ENCODE data around the gene ALG12.

Gene ALG12

GRCh38 chr22:49929994-49930575 is 11.8 kb upstream of the ALG12 start:
- no peak for DNase-seq (ENCODE audit: low read depth)

- no peak for DNase-seq (ENCODE audit: low read depth)
Measured at GRCh38 chr22:49929211-49929979, 11.2 kb upstream of the ALG12 start.

- DNase-seq (ENCODE audit: low read depth), result no peak
Measured at GRCh38 chr22:49928555-49929210, 10.4 kb upstream of the ALG12 start.

DNA sequence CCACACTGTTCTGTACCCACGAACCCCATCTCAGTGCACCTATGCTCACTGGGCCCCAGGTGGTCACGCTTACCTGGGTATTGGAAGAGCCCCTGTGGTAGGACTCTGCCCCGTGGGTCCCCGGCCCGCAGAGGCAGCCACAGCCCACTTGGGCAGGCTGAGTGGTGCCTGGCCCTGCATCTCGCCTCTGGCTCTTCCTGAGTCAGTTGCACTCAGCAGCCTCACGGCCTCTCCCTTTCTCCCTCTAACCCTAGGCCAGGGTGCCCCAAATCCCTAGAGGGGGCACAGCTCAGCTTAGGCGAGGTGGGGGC is 9.9 kb upstream of the ALG12 start:
- DNase-seq (ENCODE audit: low read depth), result no peak

- DNase-seq (ENCODE audit: low read depth), result no peak
Measured at GRCh38 chr22:49927483-49928184, 9.4 kb upstream of the ALG12 start.

GRCh38 chr22:49926916-49927315 is 8.7 kb upstream of the ALG12 start:
- DNase-seq (ENCODE audit: low read depth), result no peak

- no peak for DNase-seq (ENCODE audit: low read depth)
Measured at GRCh38 chr22:49925525-49926128, 7.4 kb upstream of the ALG12 start.

GRCh38 chr22:49924113-49924833 is 6.0 kb upstream of the ALG12 start:
- no peak for DNase-seq (ENCODE audit: low read depth)

GRCh38 chr22:49923445-49923844 is 5.2 kb upstream of the ALG12 start:
- no peak for DNase-seq (ENCODE audit: low read depth)

GRCh38 chr22:49922926-49923325 is 4.7 kb upstream of the ALG12 start:
- DNase-seq (ENCODE audit: low read depth), result no peak

- DNase-seq (ENCODE audit: low read depth), result no peak
Measured at GRCh38 chr22:49922484-49922883, 4.2 kb upstream of the ALG12 start.

DNA sequence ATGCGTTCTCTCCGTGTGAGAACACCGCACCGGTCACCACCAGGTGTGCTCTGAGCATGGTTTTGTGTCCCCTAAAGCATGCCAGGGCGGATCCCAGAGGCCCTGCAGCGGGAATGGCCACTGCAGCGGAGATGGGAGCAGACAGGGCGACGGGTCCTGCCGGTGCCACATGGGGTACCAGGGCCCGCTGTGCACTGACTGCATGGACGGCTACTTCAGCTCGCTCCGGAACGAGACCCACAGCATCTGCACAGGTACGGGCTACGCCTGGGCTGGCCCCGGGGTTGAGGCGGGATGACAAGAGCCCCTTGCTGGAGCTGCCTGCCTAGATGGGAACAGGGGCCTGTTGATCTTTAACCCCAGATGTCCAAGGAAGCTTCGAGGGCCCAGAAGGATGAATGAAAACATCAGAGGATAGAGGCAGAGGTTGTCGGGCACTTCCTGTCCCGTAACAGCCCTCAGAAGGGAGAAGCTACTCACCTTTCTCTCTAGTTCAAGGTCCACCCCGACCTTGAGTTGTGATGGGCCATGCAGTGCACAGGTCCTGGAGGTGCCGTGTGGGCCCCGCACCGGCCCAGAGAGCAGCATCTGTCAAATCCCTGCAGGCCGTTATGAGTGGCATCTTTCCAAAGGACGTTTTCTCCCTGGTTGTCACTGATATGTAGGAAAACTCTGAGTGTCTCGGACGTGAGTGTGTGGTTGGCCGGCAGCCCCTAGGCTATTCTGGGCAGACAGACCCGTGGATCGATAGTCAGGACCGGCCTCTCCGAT is 3.5 kb upstream of the ALG12 start:
- DNase-seq (ENCODE audit: low read depth), result no peak

- DNase-seq (ENCODE audit: low read depth), result no peak
Measured at GRCh38 chr22:49920859-49921258, 2.6 kb upstream of the ALG12 start.

DNA sequence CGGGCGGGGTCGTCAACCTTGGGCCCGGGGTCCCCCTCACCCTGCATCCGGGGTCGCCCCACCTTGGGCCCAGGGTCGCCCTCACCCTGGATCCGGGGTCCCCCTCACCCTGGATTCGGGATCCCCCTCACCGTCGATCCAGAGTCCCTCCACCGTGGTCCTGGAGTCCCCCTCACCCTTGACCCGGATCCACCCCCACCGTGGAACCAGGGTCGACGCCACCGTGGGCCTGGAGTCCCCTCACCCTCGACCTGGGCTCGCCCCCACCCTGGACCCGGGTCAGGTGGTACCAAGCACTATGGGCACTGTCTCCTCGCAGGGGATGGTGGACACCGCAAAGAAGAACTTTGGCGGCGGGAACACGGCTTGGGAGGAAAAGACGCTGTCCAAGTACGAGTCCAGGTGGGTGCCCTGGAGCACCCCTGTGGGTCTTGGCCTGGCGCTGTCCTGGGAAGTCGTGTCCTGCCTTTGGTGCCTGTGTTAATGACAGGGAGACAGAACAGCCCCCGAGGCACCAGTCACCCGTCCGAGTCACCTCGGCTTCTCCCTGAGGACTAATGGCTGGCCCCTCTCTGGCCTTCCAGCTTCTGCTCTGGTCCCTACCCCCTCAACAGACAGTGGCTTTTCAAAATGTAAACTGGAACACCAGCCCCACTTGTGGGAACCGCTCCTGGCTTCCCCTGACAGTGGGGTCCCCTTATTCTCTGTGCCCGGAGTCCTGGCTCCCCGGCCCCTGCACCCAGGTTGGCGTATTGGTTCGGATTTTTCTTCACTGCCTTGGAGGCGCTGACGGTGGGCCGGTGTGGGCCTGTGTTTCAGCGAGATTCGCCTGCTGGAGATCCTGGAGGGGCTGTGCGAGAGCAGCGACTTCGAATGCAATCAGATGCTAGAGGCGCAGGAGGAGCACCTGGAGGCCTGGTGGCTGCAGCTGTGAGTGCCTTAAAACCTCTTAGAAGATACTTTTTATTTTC is 958 bp upstream of the ALG12 start:
- DNase-seq (ENCODE audit: low read depth), result no peak

DNA sequence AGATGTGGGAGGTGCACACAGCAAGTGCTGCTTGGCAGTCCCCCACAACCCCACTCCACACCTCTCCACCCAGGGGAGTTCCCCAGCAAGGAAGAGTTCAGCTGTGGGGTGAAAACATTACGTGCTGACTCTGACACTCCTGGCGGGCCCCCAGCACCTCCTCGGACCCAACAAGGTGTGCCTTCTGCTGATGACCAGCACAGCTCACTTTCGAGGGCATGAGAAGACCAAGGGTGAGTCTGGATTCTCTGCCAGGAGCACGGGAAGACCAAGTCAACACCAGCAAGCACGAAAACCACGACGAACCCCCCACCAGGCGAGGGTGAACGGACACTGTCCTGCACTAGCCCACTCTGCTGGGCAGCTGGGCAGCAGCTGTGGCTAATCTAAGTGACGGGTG is 1.4 kb downstream of the ALG12 start:
- no peak for DNase-seq (ENCODE audit: low read depth)

GRCh38 chr22:49915610-49916009 is 2.6 kb downstream of the ALG12 start:
- DNase-seq (ENCODE audit: low read depth), result no peak

- DNase-seq (ENCODE audit: low read depth), result no peak
Measured at GRCh38 chr22:49914256-49914655, 4.0 kb downstream of the ALG12 start.

- no peak for DNase-seq (ENCODE audit: low read depth)
Measured at GRCh38 chr22:49913446-49913845, 4.8 kb downstream of the ALG12 start.

DNA sequence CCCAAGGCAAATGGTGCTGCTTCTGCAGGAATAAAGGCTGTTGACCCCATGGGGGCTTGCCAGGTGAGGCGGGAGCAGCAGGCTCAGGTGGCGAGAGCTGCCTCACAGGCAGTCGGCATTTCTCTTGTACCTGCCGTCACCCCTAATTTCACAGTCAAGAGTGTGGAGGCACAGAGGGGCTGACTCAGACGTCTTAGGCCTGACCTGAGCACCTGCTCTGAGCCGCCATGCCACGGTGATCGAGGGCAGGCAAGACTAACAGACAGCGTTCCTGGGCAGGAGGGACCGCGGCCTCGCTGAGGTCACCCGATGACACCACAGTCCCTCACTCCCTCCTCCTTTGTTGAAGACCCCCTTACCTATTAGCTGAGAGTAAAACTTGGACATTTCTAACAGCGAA is 5.2 kb downstream of the ALG12 start:
- DNase-seq (ENCODE audit: low read depth), result no peak

Data from GM04504 (cell line).